HAP-1 (cell line): ENCODE results near the gene MCF2L.

Experiments used
- DNase-seq, 2 experiments: peaks; one replicate each; pipeline ENCODE4 v3.0.0-alpha.2; 2016 to 2020; ENCODE audit warnings: low spot score in 2 of 2
- H3K27me3 ChIP-seq: fragments of 250-450 bp; sonication (Bioruptor Pico); 2 replicates; pipeline ENCODE4 v1.5.1; 2020; ENCODE audit warnings: low read depth, mild to moderate bottlenecking, moderate library complexity
- H3K36me3 ChIP-seq: fragments of 250-450 bp; sonication (Bioruptor Pico); replicated peaks from 2 replicates; pipeline ENCODE4 v1.5.1; 2020; ENCODE audit warnings: mild to moderate bottlenecking
- H3K4me1 ChIP-seq: fragments of 250-450 bp; sonication (Bioruptor Pico); 2 replicates; pipeline ENCODE4 v1.5.1; 2020; ENCODE audit warnings: mild to moderate bottlenecking
- H3K4me3 ChIP-seq: fragments of 250-450 bp; sonication (Bioruptor Pico); 2 replicates; pipeline ENCODE4 v1.5.1; 2020; ENCODE audit warnings: mild to moderate bottlenecking, moderate library complexity
- H3K9me3 ChIP-seq: fragments of 250-450 bp; sonication (Bioruptor Pico); 2 replicates; pipeline ENCODE4 v1.5.1; 2020; ENCODE audit warnings: mild to moderate bottlenecking, moderate library complexity
- in situ Hi-C: fragments of 300-500 bp; cut with MboI; formaldehyde crosslinking; loops from 3 replicates; pipeline ENCODE4 v1.14.3; 2020; ENCODE audit warnings: low sequenced_read_pairs, inconsistent platforms, mixed read lengths

The MCF2L gene

DNA sequence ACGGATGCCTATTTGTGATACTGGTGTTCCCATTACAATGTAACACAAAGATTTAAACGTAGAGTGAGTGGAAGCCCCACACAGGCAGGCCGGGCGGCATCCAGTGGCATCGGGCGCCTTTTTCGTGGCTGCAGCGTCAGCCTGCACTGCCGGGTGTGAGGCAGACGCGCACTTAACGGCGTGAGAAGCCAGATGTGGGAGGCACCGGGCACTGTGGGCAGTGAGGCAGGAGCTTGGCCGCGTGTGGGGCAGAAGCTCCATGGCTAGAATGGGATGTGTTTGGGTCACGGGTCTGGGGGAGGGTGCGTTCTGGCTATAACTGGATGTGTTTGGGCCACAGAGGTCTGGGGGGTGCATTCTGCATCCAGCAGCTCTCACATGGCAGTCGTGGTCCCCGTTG, 73.4 kb downstream of the MCF2L start:
- Histone ChIP-seq H3K9me3 (no peaks in the 10 kb centered on the region), H3K4me1 (no peaks in the 10 kb centered on the region), H3K27me3 (no peaks in the 10 kb centered on the region), H3K36me3 (no peaks in the 10 kb centered on the region), H3K4me3 (no peak overlapping the region)
- no peak for DNase-seq
- in situ Hi-C loops = no loop called here

DNA sequence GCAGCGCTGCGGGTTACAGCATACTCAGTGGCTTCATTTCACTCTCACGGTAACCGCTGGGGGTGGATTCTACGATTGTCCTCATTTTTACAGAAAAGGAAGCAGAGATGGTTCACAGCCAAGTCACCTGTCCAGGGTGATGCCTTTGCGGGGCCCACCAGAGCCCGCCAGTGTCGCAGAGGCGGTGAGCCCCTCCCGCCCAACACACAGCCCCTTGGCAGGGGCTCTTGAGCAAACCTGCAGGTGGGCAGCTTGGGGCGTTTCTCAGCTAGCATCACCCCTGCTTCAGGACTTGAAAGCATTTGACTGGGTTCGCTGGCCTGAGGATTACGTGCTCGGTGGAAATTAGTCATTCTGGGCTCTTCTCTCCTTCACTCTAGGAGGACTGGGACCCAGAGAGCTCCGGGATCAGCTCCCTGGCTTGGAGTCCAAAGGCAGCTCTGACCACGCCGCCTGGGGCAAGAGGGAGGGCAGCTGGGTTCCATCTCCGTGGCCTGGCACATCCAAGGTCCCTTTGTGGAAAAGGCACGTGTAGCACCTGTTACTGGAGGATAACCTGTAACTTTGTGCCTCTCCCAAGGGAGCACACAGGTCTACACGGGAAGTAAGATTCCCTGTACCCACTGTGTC, 74.1 kb downstream of the MCF2L start:
- H3K36me3 ChIP-seq = no peaks in the 10 kb centered on the region
- H3K27me3 ChIP-seq = no peaks in the 10 kb centered on the region
- in situ Hi-C loops = no loop called here
- H3K9me3 ChIP-seq = no peaks in the 10 kb centered on the region
- H3K4me3 ChIP-seq = no peak overlapping the region
- DNase-seq = no peak
- no peaks in the 10 kb centered on the region for H3K4me1 ChIP-seq

DNA sequence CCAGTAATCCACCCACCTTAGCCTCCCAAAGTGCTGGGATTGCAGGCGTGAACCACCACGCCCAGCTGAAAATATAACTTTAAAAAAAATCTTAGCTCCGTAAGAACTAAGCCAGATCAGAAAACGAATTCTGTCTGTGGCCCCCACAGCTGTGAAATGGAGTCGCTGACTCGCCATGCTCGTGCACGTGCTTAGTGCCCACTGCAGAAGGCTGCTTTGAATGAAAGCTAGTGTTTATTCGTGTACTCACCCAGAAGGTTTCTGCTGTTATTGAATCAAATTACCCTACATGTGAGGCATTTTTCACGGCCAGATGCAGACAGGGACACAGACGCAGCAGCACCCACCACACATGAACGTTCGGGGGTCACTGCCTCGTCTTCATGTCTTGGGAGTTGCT, 74.9 kb downstream of the MCF2L start:
- no peak for DNase-seq
- H3K4me3 ChIP-seq = no peak overlapping the region
- H3K36me3 ChIP-seq = no peaks in the 10 kb centered on the region
- H3K4me1 ChIP-seq = no peaks in the 10 kb centered on the region
- in situ Hi-C loops = no loop called here
- no peaks in the 10 kb centered on the region for H3K9me3 ChIP-seq
- no peaks in the 10 kb centered on the region for H3K27me3 ChIP-seq

DNA sequence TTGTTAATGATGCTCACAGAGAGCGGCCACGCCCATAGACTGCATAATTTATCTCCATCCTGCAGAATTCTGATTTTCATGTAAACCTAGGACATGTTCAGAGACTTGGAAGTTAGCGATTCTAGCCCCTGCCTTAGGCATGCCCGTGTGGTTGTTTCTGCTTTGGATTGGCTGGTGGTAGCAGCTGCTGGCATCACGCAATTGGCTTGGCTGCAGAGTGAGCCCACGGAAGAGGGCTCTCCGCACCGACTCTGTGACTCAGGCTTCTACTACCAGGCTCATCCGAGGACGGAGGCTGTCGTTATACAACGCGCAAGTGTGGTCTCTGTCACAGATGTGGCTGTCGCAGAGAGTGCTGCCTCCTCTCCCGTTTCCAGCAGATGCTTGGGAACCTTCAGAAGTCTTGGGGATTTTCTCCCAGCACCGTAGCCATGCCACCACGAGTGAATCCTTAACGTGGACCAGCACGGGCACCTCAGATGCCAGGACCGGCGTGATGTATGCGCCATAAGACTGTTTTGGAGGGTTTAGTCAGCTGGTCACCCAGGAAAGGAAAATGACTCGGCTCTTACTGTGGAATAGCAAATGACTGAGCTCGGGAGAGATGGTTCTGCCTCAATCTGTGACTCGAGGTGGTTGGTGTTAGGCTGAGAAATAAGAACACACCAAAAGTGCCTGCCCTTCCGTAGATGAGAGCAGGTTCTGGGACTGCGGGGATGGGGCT, 75.5 kb downstream of the MCF2L start:
- in situ Hi-C loops = no loop called here
- DNase-seq = no peak

DNA sequence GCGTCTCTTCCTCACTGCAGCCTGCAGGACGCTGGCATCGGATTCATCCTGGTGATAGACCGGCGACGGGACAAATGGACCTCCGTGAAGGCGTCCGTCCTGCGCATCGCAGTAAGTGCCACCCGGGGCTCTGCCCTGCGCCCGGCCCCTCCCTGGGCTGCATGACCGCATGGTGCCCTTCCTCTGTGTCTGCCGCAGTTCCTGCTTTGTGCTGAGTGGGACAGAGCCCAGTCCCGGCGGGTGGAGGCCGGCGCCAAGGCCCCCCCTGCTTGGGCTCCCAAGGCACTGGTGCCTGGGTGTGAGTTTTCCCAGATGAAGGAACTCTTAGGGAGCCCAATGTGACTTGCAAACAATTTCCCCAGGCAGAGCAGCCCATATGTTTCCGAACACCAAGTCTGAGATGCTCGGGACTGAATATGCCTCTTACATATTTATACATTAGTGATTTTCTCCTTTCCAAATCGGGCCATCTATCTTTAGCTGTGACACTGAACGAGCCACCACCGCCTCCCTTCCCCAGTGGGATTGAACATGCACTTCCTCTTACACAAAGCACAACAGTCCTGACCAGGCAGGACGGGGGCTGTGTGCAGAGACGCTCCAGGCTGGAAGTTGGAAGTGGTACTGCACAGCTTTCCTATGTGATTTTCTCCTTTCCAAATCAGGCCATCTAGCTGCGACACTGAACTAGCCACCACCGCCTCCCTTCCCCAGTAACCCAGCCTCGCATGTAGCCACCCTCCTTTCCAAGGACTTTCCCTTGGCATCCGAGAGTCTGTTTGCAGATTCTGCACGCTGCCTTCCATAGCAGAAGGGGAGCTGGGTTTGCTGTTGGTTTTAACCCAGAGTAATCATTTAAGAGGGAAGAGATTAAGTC, 76.5 kb downstream of the MCF2L start:
- Histone ChIP-seq H3K27me3 (no peaks in the 10 kb centered on the region), H3K4me1 (no peaks in the 10 kb centered on the region), H3K36me3 (no peaks in the 10 kb centered on the region), H3K9me3 (no peaks in the 10 kb centered on the region), H3K4me3 (no peak overlapping the region)
- no peak for DNase-seq
- in situ Hi-C loops = no loop called here

More for the DNA sequence above, 75.5 kb downstream of the MCF2L start:
- H3K27me3 ChIP-seq = no peaks in the 10 kb centered on the region
- no peaks in the 10 kb centered on the region for H3K36me3 ChIP-seq
- no peak overlapping the region for H3K4me3 ChIP-seq
- no peaks in the 10 kb centered on the region for H3K4me1 ChIP-seq
- no peaks in the 10 kb centered on the region for H3K9me3 ChIP-seq

DNA sequence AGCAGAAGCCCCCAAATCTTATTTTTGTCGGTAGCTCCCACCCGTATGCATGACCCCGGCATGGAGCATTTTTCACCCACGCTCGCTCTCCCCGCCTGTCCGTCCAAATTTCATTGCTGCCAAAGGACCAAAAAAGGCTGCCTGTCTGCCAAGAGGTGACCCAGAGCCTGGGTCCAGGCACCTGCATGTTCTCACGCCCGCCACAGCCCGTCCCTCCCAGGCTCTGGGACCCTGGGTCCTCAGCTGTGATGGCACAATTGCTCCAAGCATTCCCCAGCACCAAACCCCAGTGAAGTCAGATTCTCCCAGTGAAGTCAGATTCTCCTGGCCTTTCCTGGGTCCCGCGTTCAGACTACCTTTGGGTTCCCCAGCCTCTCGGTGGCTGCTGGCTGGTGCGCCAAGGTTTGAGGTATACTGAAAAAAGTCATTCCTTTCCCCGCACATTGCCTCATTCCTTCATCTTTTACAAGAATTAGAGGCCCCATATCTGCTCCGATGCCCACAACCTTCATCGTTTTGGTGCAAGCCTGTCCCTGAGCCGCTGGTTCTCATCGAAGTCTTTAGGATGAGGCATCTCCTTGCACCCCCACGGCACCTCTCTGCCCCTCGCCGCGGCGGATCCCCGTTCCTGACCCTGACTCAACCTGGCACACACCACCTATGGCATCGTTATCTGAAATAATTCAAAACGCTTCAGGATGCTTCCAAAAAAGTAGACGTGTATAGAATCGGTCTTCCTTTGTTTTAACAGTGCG, 77.3 kb downstream of the MCF2L start:
- Histone ChIP-seq H3K36me3 (no peaks in the 10 kb centered on the region), H3K27me3 (no peaks in the 10 kb centered on the region), H3K9me3 (no peaks in the 10 kb centered on the region), H3K4me3 (no peak overlapping the region), H3K4me1 (no peaks in the 10 kb centered on the region)
- no peak for DNase-seq
- in situ Hi-C loops = no loop called here

DNA sequence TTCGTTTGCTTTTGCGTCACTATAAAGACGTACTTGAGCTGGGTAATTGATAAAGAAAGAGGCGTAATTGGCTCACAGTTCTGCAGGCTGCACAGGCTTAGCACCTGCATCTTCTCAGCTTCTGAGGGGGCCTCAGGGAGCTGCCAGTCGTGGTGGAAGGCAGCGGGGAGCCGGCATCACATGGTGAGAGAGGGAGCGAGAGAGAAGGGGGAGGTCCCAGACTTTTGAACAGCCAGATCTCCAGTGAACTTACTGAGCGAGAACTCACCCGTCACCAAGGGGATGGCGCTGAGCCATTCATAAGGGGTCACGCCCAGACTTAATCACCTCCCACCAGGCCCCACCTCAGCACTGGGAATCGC, 77.8 kb downstream of the MCF2L start:
- DNase-seq = no peak
- no peaks in the 10 kb centered on the region for H3K27me3 ChIP-seq
- H3K4me3 ChIP-seq = no peak overlapping the region
- H3K9me3 ChIP-seq = no peaks in the 10 kb centered on the region
- in situ Hi-C loops = no loop called here
- no peaks in the 10 kb centered on the region for H3K4me1 ChIP-seq
- H3K36me3 ChIP-seq = no peaks in the 10 kb centered on the region

DNA sequence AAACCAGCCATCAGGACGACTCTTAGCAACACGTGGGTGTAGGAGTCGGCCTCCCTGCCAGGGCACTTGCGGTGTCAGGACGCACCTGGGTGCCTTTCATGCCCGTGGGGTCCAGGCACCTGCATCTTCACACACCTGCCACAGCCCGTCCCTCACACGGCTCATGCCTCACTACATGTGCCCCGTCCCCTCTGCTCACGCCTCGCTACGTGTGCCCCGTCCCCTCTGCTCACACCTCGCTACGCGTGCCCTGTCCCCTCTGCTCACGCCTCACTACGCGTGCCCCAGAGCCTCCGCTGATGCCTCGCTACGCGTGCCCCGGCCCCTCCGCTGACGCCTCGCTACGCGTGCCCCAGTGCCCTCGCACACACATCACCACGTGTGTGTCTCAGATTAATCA, 78.6 kb downstream of the MCF2L start:
- DNase-seq = no peak
- in situ Hi-C loops = no loop called here
- Histone ChIP-seq H3K27me3 (no peaks in the 10 kb centered on the region), H3K9me3 (no peaks in the 10 kb centered on the region), H3K4me1 (no peaks in the 10 kb centered on the region), H3K36me3 (no peaks in the 10 kb centered on the region), H3K4me3 (no peak overlapping the region)

DNA sequence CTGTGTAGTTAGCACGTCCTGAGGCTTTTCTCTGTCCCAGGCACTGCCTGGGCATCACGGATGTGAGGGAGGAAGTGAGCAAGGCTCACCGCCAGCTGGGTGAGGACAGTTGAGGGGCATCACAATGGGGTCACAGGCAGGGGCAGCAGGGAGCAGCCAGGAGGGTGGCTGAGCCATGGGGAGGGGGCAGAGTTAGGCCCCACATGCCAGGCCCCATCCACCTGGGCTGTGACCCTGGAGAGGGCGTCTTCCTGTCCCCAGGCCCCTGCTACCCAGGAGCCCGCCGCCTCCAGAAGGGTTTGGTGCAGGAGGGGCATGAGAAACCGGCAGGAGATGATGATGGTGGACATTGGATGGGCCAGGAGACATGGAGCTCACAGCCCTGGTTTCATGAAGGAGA, 79.8 kb downstream of the MCF2L start:
- no peaks in the 10 kb centered on the region for H3K27me3 ChIP-seq
- in situ Hi-C loops = no loop called here

DNA sequence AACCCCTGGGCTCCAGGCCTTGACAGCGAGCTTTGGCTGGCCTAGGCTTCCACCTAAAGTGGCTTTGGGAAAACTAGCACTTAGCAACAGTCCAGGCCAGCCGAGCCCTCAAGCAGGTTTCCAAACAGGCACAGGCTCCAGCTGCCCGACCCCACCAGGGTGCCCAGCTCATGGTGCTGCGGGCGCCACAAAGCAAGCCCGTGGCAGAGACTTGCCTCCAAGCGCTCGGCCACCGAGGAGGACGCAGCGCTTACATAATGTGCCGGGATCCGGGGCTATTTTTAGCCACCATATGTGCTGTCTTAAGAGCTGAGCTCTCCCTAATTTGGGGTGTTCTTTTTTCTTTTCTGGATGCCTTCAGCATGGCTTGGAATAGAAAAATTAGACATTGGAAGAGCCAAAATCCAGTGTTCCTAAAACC, 80.5 kb downstream of the MCF2L start:
- no peaks in the 10 kb centered on the region for H3K27me3 ChIP-seq

More for the DNA sequence above, 79.8 kb downstream of the MCF2L start:
- Histone ChIP-seq H3K36me3 (no peaks in the 10 kb centered on the region), H3K4me1 (no peaks in the 10 kb centered on the region), H3K9me3 (no peaks in the 10 kb centered on the region), H3K4me3 (no peak overlapping the region)
- DNase-seq = no peak

DNA sequence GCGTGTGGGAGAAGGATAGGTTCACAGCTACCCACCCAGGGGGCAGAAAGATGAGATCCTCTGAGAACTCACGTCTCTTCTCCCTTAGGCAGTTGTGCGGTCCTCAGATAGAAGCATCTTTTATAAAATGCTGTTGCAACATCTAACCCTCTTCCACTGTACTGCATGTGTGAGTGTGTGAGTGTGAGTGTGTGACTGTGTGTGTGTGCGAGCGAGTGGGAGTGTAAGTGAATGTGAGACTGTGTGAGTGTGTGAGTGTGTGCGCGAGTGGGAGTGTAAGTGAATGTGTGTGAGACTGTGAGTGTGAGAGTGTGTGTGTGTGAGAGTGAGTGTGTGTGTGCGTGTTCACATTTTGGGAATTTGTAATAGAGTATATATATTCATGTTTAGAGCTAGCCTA, 81.0 kb downstream of the MCF2L start:
- no peaks in the 10 kb centered on the region for H3K4me1 ChIP-seq
- DNase-seq = no peak
- in situ Hi-C loops = no loop called here
- H3K36me3 ChIP-seq = no peaks in the 10 kb centered on the region
- H3K9me3 ChIP-seq = no peaks in the 10 kb centered on the region
- no peak overlapping the region for H3K4me3 ChIP-seq
- H3K27me3 ChIP-seq = no peaks in the 10 kb centered on the region

More for the DNA sequence above, 80.5 kb downstream of the MCF2L start:
- Histone ChIP-seq H3K9me3 (no peaks in the 10 kb centered on the region), H3K4me3 (no peak overlapping the region), H3K4me1 (no peaks in the 10 kb centered on the region), H3K36me3 (no peaks in the 10 kb centered on the region)
- in situ Hi-C loops = no loop called here
- DNase-seq = no peak

DNA sequence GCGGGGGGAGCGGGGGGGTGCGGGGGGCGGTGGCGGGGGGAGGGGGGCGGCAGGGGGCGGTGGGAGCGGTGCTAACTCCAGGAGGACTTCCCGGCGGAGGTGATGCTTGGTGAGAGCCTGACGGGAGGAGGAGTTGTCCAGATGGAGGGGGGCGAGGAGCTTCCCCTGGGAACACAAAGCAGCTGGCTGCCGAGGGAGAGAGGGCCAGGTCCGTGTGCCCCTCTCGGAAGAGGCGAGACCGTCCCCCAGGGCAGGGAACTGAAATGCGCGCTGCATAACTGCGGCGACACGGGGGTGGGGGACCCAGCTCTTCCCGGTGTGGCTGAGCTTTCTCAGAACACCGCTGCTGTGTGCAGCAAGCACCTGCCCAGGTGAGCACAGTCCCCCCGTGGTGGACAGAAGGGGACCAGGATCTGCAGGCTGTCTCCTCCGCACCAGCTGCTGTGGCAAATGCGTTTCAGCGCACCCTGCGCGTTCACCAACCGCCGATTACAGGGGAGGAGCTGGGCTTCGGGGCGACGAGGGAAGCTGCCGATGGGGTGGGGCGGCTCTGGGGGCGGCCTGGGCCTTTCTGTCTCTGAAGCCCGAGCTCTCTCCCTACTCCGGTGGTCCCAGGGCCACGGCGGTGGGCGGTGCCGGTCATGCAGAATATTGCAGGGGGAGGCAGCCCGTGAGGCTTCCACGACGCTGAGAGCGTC, 81.9 kb downstream of the MCF2L start:
- Histone ChIP-seq H3K36me3 (no peaks in the 10 kb centered on the region), H3K9me3 (no peaks in the 10 kb centered on the region), H3K27me3 (no peaks in the 10 kb centered on the region), H3K4me3 (no peak overlapping the region), H3K4me1 (no peaks in the 10 kb centered on the region)
- in situ Hi-C loops = no loop called here
- no peak for DNase-seq

DNA sequence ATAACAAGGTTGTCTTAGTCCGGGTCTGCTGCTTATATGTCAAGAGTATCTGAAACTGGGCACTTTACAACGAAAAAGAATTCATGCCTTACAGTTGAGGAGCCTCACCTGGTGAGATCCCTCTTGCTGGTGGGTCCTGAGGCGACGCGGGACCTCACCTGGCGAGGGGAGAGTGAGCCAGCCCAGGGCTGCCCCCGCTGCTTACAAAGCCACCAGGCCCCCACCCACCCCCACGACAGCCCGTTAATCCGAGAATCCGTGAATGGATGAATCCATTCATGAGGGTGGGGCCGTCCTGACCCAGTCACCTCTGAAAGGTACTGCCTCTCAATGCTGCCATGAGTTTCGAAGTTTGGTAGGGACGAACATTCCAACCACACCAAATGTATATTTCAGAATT, 82.6 kb downstream of the MCF2L start:
- H3K36me3 ChIP-seq = no peaks in the 10 kb centered on the region
- H3K27me3 ChIP-seq = no peaks in the 10 kb centered on the region
- H3K4me1 ChIP-seq = no peaks in the 10 kb centered on the region
- in situ Hi-C loops = no loop called here
- H3K4me3 ChIP-seq = no peak overlapping the region
- DNase-seq = no peak
- no peaks in the 10 kb centered on the region for H3K9me3 ChIP-seq
